OCI-M2 (cell line): ENCODE measurements around the gene MSMP.

ENCODE experiments used
- DNase-seq: peaks from one replicate; lab custom pipeline; 2025; ENCODE audit not compliant: unreplicated experiment; lab: John Stamatoyannopoulos, UW

MSMP gene

GRCh38 chr9:35754264-35754663, at the start of gene MSMP:
Gene MSMP, minus strand, starts transcription at chr9:35754276. Its CDS starts 147 bp downstream, at chr9:35754129.
- DNase-seq, result no peak

- DNase-seq, result no peak
Observed at GRCh38 chr9:35801328-35802128, 47.5 kb upstream of the MSMP start.

GRCh38 chr9:35800530-35800929, 46.5 kb upstream of the MSMP start:
- no peak for DNase-seq

GRCh38 chr9:35798658-35799374, 44.7 kb upstream of the MSMP start:
- no peak for DNase-seq

- no peak for DNase-seq
Observed at GRCh38 chr9:35797311-35798109, 43.4 kb upstream of the MSMP start.

GRCh38 chr9:35795695-35796094, 41.6 kb upstream of the MSMP start:
- DNase-seq, result no peak

GRCh38 chr9:35793461-35793860, 39.4 kb upstream of the MSMP start:
- DNase-seq, result no peak

- no peak for DNase-seq
Observed at GRCh38 chr9:35792826-35793225, 38.8 kb upstream of the MSMP start.

- DNase-seq, result no peak
Observed at GRCh38 chr9:35792024-35792813, 38.1 kb upstream of the MSMP start.

- no peak for DNase-seq
Observed at GRCh38 chr9:35791297-35791921, 37.3 kb upstream of the MSMP start, which contains the start of gene NPR2. Gene NPR2, plus strand, starts transcription at chr9:35791591. Its CDS starts 818 bp downstream, at chr9:35792409.

- DNase-seq, result no peak
Observed at GRCh38 chr9:35790385-35791296, 36.6 kb upstream of the MSMP start.

GRCh38 chr9:35790025-35790384, 35.9 kb upstream of the MSMP start:
- DNase-seq, result peak; percentile 25

- no peak for DNase-seq
Observed at GRCh38 chr9:35789541-35789940, 35.5 kb upstream of the MSMP start.

GRCh38 chr9:35783418-35783817, 29.3 kb upstream of the MSMP start:
- DNase-seq, result no peak

GRCh38 chr9:35781066-35781465, 27.0 kb upstream of the MSMP start:
- DNase-seq, result no peak

GRCh38 chr9:35778496-35778895, 24.4 kb upstream of the MSMP start:
- DNase-seq, result no peak

GRCh38 chr9:35776018-35776417, 21.9 kb upstream of the MSMP start:
- no peak for DNase-seq

- DNase-seq, result no peak
Observed at GRCh38 chr9:35774907-35775635, 21.0 kb upstream of the MSMP start.

- DNase-seq, result no peak
Observed at GRCh38 chr9:35771943-35772342, 17.9 kb upstream of the MSMP start.
